Fibroblast of lung (primary cell): Measurements from ENCODE around the gene JPH3.

Experiments used
- EZH2 ChIP-seq: IDR thresholded peaks from 2 replicates; pipeline ENCODE4 v1.5.1; 2012; ENCODE audit warnings: low read length, control low read depth, mild to moderate bottlenecking; ENCODE audit errors: missing control alignments
- TF ChIP-seq, protein P1 (sequence below), 2 donors: IDR thresholded peaks in 1 of 2; conservative IDR thresholded peaks in 1 of 2; 1 replicate in 1 of 2; 2 replicates in 1 of 2; pipeline ENCODE4 v1.5.1; 2011 to 2012; ENCODE audit warnings: low read length in 2 of 2, control low read depth in 1 of 2, inconsistent platforms in 1 of 2, low read depth in 1 of 2, mild to moderate bottlenecking in 1 of 2

DNA sequence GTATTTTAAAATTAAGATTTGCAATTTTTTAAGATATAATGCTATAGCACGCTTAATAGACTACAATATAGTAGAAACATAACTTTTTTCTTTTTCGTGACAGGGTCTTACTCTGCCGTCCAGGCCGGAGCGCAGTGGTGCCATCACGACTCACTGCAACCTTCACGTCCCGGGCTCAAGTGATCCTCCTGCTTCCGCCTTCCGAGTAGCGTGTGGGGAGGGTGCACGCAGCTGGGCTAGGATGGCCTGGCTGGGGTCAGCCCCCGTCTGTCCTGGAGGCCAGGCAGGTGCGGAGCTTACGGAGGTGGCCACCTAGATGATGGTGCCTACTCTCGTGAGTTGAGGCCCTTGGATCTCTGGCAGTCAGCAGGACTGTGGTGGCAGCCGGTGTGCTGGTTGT, 50.1 kb downstream of the JPH3 start:
- TF ChIP-seq, protein P1, sequence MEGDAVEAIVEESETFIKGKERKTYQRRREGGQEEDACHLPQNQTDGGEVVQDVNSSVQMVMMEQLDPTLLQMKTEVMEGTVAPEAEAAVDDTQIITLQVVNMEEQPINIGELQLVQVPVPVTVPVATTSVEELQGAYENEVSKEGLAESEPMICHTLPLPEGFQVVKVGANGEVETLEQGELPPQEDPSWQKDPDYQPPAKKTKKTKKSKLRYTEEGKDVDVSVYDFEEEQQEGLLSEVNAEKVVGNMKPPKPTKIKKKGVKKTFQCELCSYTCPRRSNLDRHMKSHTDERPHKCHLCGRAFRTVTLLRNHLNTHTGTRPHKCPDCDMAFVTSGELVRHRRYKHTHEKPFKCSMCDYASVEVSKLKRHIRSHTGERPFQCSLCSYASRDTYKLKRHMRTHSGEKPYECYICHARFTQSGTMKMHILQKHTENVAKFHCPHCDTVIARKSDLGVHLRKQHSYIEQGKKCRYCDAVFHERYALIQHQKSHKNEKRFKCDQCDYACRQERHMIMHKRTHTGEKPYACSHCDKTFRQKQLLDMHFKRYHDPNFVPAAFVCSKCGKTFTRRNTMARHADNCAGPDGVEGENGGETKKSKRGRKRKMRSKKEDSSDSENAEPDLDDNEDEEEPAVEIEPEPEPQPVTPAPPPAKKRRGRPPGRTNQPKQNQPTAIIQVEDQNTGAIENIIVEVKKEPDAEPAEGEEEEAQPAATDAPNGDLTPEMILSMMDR (conservative IDR thresholded peaks at IDR 0.05 in 1 of 2, IDR thresholded peaks at IDR 0.05 in 1 of 2; ENCODE audit: low read depth in 1 of 2, low read length in 2 of 2): no peak
- no peak for TF ChIP-seq EZH2
